GM18505 (cell line): ENCODE results near the gene CREB1.

Source experiments
- ATAC-seq: cut with Tn5 transposase; IDR thresholded peaks from one replicate; pipeline ENCODE4 v1.9.1; 2021; ENCODE audit not compliant: unreplicated experiment
- POLR2A ChIP-seq: IDR thresholded peaks from 4 replicates; pipeline ENCODE4 v1.6.1; 2011; ENCODE audit warnings: borderline replicate concordance; ENCODE audit not compliant: insufficient read depth, insufficient read length; ENCODE audit errors: extremely low read depth

The CREB1 gene

DNA sequence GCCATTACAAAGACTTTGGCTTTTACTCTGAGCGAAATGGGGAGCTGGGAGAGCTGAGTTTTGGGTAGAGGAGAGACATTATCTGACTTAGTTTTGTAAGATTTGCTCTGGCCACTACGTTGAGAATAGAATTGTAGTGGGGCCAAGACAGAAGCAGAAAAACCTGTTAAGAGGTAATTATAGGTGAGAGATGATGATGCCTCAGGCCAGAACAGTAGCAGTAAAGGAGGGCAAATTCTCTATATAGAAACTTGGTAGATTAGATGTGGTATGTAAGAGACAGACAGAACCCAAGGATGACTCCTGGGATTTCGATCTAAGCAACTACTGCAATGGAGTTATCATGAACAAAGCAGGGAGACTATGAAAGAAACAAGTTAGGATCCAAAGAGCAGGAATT, 17.4 kb upstream of the CREB1 start:
- TF ChIP-seq POLR2A: no peak
- ATAC-seq: no peak

DNA sequence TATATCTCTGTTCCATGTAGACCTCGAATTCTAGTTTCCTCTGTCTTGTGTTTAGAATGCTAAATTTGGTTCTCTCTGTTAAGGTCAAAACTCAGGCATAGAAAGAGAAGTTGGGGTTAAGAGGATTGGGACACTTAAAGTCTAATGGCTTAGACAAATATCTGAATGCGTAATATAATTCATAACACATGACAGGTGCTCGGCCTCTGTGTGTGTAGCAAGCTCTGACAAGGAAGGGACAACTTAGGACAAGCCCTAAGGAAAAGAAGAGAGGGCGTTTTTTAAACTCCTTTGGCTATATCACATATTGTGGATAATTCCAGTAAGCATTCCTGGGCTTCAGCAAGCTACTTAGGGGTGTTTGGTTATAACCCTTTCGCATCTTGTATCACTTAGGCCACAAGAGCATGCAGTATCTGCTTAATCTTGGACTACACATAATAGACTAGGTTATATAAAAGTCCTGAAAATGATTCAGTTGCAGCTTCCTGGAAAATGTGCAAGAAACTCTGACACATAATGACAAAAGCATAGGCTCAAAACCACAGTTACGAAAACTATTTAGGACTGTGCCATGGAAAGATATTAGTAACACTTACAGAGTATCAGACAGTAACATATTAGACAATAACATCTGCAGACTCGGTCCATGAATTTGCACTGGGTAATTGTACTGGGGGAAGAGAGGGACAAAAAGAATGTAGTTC, 16.1 kb upstream of the CREB1 start:
- TF ChIP-seq POLR2A: no peak
- no peak for ATAC-seq

GRCh38 chr2:207514451-207514850, 15.3 kb upstream of the CREB1 start:
- ATAC-seq: no peak
- TF ChIP-seq POLR2A: no peak

DNA sequence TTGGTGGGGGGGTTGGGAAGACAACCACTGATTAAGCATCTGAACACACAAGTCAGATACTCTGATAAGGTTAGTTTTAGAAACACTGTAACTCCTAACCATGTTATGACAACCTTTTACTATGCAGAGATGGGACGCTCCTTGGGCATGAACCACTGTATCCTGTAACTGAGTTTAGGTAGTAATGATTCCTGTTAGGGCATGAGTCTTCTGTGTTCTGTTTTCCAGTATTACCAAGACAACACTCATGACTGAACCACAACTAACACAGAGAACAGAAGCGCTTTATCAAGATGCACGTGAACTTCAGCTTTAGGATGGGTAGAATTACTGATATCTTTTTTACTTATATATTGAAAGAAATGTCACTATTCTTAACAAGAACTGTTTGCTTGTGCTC, 14.1 kb upstream of the CREB1 start:
- TF ChIP-seq POLR2A: no peak
- ATAC-seq: no peak

DNA sequence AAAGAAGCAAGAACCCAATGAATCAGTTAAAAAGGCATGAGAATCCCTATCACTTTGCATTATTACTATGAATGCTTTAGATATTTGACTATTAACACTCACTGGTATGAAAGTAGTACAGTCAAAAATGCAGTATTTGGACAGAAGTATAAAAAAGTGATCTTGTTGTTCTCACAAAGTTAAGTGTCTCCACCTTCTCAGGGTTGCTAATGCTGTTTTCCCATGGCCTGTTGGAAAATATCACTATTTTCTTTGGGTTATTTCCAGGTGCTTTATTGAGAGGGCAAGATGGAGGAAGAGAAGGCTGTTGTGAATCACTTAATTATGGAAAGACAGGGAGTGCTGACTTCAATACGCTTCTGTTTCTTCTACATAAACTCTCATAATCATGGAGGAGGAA, 13.6 kb upstream of the CREB1 start:
- no peak for TF ChIP-seq POLR2A
- ATAC-seq: no peak

GRCh38 chr2:207523005-207523404, 6.8 kb upstream of the CREB1 start:
- TF ChIP-seq POLR2A: no peak
- ATAC-seq: no peak

- ATAC-seq: no peak
- no peak for TF ChIP-seq POLR2A
Observed at GRCh38 chr2:207525296-207525695, 4.5 kb upstream of the CREB1 start.

- TF ChIP-seq POLR2A: no peak
- peak; percentile 10 for ATAC-seq
Observed at GRCh38 chr2:207528980-207529329, 807 bp upstream of the CREB1 start.

DNA sequence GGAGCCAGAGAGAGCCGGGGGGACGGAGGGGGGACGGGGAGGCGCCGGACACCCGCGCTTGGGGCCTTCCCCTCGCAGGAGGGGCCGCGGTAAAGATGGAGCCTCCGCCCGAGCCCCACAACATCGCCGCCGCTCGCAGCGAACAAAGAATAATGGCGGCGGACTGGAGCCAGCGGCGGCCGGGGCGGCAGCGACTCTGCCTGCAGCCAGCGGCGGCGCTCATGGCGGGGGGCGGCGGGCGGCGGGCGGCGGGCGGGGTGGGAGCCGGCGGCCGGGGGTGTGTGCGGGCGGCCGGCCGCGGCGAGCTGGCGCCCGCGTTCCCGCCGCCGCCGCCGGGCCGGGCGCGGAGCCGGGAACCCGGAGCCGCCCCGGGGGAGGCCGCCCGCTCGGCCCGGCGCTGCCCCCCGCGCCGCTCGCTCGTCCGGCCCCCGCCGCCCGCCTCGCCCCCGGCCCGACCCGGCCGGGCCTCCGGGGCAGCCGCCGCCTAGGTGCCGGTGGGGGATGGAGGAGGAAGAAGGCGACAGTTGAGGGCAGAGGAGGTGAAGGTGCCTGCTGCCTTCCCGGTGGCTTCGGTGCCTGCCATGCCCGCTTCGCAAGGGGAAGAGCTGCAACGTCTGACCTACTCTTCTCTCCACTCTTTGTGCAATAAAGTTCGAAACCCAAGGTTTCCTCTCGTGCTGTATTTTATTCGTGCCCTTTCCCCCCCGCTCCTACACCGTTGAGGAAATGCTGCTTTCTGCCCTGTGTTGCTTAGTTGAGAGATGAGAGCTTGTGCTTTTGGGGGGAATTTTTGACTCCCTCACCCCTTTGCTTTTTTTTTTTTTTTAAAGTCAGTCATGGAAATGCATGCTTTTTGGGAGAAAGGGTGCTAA, 634 bp downstream of the CREB1 start:
- peak; percentile 9 for ATAC-seq
- no peak for TF ChIP-seq POLR2A

GRCh38 chr2:207531032-207531952, 1.5 kb downstream of the CREB1 start:
- TF ChIP-seq POLR2A: no peak
- no peak for ATAC-seq

GRCh38 chr2:207532676-207533075, 2.9 kb downstream of the CREB1 start:
- no peak for TF ChIP-seq POLR2A
- ATAC-seq: no peak

DNA sequence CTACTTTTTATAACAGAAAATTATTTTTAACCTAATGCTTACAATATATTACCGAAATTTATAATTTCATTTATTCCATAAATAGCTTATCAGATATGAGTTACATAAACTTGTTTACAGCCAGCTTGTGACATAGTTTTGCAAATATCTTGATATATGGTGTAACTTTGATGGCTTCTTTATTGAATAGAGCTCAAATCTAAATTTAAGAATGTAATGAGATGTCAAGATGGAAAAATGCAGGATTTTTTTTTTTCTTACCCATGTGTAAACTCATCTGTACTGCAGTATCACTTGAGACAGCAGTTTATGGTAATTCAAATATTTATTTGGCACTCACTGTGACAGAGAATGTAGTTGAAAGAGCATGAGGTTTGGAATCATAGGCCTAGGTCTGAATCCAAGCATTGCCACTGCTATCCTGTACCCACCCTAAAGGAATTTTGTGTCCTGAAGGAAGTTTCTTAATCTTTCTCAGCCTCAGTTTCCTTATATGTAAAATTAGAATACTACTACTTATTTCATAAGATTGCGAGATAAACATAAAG, 3.8 kb downstream of the CREB1 start:
- no peak for TF ChIP-seq POLR2A
- ATAC-seq: no peak

DNA sequence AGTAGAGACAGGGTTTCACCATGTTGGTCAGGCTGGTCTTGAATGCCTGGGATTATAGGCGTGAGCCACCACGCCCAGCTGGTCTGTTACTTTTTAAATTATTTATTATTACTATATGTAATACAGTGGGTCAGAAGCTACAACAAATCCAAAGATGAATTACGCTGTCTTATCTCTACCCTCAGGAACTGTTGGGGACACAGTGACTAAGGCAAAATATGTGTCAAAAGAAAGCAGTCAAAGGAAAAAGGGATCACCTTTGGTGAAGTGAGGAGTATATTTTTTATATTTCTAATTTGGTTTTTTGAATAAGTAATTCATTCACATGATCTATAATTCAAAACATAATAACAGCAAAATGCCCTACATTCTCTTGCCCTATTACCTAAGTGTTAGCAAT, 4.7 kb downstream of the CREB1 start:
- no peak for TF ChIP-seq POLR2A

More for the DNA sequence above, 4.7 kb downstream of the CREB1 start:
- ATAC-seq: no peak
